ENCODE data around the gene LSM4. TPM values are rescaled to one million over a fixed set of nuclear protein-coding genes. Genes with fewer than 3 reads are reported as not detected.
A peak's percentile ranks its signal among the peaks of the same experiment; 100 is the strongest.

The LSM4 gene
- total RNA-seq, 1 experiment from 2014 or later, result 115 TPM

DNA sequence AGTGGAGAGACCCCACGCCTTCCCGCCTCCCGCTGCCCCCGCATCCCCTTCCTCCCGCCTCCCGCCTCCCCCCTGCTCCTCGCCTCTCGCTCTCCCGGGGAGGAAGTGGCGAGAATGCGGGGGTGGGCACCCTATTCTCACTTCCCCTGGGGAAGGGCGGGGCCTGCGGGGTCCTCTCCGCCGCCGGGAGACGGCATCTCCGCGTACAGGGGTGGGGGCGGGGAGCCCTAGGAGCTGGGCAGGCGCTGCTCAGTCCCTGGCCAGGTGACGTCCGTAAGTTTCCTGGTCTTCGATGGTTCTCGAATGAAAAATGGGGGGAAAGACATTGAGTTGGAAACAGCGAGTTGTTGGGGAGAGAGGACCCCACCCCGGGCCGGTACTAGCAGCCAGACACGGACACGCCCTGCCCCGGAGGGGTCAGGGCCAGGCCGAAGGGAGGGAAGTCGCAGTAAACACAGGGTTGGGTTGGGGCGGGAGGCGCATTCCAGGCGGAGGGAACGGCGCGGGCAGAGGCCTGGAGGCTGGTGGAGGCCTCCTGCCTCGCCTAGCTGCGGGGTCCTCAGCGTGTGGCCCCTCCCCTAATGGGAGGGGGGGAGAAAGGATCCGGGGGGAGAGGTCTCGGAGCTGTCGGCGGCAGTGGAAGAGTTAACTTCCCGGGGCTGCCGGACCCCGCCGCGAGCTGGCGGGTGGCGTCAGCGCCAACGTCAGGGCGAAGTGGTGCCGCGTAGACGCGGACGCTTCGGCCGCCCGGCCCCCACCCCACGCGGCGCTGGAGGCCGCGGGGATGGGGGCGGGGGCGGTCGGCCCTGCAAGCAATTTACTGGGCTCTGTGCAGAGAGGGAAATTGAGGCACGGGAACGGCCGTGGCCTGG, 31.1 kb downstream of the LSM4 start:
- Mint-ChIP-seq H3K4me3 (ENCODE audit: low read depth, unreplicated experiment) (peak overlapping the region; percentile 72), H3K9me3 (ENCODE audit: low read depth, unreplicated experiment) (no peaks in the 10 kb centered on the region), H3K27me3 (ENCODE audit: unreplicated experiment) (no peaks in the 10 kb centered on the region), H3K27ac (ENCODE audit: unreplicated experiment) (peak overlapping the region; percentile 56), H3K36me3 (ENCODE audit: insufficient read depth, unreplicated experiment) (peaks cover 13% of the 10 kb centered on the region), H3K4me1 (ENCODE audit: low read depth, unreplicated experiment) (peaks cover 18% of the 10 kb centered on the region)
- TF ChIP-seq, protein P1, sequence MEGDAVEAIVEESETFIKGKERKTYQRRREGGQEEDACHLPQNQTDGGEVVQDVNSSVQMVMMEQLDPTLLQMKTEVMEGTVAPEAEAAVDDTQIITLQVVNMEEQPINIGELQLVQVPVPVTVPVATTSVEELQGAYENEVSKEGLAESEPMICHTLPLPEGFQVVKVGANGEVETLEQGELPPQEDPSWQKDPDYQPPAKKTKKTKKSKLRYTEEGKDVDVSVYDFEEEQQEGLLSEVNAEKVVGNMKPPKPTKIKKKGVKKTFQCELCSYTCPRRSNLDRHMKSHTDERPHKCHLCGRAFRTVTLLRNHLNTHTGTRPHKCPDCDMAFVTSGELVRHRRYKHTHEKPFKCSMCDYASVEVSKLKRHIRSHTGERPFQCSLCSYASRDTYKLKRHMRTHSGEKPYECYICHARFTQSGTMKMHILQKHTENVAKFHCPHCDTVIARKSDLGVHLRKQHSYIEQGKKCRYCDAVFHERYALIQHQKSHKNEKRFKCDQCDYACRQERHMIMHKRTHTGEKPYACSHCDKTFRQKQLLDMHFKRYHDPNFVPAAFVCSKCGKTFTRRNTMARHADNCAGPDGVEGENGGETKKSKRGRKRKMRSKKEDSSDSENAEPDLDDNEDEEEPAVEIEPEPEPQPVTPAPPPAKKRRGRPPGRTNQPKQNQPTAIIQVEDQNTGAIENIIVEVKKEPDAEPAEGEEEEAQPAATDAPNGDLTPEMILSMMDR (IDR thresholded peaks at IDR 0.05; ENCODE audit: unreplicated experiment), result no peak
- TSS peak; percentile 61 for BruUV-seq (replicated peaks)
- DNase-seq, result peak; percentile 47
- intact Hi-C loops (cut with micrococcal nuclease; ENCODE audit: unreplicated experiment), result no loop called here
- CTCF ChIA-PET, result interaction anchor here (0.5 to 1.8 kb wide), 4 partner anchors 12 to 96 kb away, joined by 3 to 6 read pairs (median 4); no protein-coding TSS in a partner anchor

DNA sequence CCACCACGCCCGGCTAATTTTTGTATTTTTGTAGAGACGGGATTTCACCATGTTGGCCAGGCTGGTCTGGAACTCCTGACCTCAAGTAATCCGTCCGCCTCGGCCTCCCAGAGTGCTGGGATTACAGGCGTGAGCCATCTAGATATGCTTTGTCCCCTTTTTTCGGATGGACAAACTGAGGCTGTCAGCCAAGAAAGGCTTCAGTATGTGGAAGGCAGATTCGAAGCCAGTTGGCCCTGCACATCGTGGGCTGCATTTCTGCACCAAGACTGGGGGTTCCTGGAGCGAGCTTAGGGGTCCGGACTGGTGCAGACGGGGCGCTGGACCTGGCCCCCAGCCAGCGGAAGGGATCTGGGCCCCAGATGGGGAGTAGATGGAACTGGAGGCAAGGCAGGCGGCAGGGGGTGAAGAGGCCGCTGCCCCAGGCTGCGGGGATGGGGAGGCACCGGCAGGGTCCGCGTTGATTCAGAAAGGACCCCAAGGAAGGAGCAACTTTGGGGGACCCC, 31.8 kb downstream of the LSM4 start:
- intact Hi-C loops (cut with micrococcal nuclease; ENCODE audit: unreplicated experiment), result no loop called here
- TF ChIP-seq, protein P1 (IDR thresholded peaks at IDR 0.05; ENCODE audit: unreplicated experiment), result no peak
- no peak for DNase-seq
- Mint-ChIP-seq H3K9me3 (ENCODE audit: low read depth, unreplicated experiment) (no peaks in the 10 kb centered on the region), H3K27ac (ENCODE audit: unreplicated experiment) (no peak overlapping the region), H3K4me3 (ENCODE audit: low read depth, unreplicated experiment) (peak overlapping the region; percentile 72), H3K4me1 (ENCODE audit: low read depth, unreplicated experiment) (peaks cover 18% of the 10 kb centered on the region), H3K27me3 (ENCODE audit: unreplicated experiment) (no peaks in the 10 kb centered on the region), H3K36me3 (ENCODE audit: insufficient read depth, unreplicated experiment) (peaks cover 13% of the 10 kb centered on the region)
- BruUV-seq (replicated peaks), result no TSS peak
- CTCF ChIA-PET, result no interaction called here

DNA sequence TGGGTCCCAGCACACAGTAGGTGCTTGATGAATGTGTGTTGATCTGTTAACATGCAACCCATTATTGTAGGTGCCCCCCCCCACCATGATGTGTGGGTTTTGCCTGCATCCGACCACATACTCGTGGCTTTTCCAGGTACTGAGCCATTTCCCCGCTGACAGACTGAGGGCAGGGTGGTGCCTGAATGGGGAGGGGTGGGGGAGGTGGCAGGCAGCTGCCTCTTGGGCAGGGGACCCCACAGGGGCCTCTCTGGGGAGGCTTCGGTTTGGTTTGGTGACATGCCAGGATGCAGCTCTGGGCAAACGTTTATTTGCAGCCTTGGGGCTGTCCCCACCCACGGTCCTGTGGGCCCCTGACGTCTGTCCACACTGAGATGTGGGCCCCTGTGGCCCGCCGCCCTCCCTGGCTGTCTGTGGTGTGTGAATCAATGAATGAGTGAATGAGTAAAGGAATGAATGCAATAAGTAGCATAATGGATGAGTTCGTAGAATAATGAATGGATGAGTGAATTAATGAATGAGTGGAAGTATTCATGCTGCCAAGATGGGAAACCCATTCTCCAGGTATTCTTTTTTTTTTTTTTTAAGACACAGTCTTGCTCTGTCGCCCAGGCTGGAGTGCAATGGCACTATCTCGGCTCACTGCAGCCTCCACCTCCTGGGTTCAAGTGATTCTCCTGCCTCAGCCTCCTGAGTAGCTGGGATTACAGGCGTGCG, 32.4 kb downstream of the LSM4 start:
- intact Hi-C loops (cut with micrococcal nuclease; ENCODE audit: unreplicated experiment), result no loop called here
- Mint-ChIP-seq H3K36me3 (ENCODE audit: insufficient read depth, unreplicated experiment) (peaks cover 13% of the 10 kb centered on the region), H3K9me3 (ENCODE audit: low read depth, unreplicated experiment) (no peaks in the 10 kb centered on the region), H3K27me3 (ENCODE audit: unreplicated experiment) (no peaks in the 10 kb centered on the region), H3K4me3 (ENCODE audit: low read depth, unreplicated experiment) (no peak overlapping the region), H3K27ac (ENCODE audit: unreplicated experiment) (peak overlapping the region; percentile 51), H3K4me1 (ENCODE audit: low read depth, unreplicated experiment) (peaks cover 18% of the 10 kb centered on the region)
- DNase-seq, result no peak
- CTCF ChIA-PET, result no interaction called here
- no TSS peak for BruUV-seq (replicated peaks)
- TF ChIP-seq, protein P1 (IDR thresholded peaks at IDR 0.05; ENCODE audit: unreplicated experiment), result no peak

DNA sequence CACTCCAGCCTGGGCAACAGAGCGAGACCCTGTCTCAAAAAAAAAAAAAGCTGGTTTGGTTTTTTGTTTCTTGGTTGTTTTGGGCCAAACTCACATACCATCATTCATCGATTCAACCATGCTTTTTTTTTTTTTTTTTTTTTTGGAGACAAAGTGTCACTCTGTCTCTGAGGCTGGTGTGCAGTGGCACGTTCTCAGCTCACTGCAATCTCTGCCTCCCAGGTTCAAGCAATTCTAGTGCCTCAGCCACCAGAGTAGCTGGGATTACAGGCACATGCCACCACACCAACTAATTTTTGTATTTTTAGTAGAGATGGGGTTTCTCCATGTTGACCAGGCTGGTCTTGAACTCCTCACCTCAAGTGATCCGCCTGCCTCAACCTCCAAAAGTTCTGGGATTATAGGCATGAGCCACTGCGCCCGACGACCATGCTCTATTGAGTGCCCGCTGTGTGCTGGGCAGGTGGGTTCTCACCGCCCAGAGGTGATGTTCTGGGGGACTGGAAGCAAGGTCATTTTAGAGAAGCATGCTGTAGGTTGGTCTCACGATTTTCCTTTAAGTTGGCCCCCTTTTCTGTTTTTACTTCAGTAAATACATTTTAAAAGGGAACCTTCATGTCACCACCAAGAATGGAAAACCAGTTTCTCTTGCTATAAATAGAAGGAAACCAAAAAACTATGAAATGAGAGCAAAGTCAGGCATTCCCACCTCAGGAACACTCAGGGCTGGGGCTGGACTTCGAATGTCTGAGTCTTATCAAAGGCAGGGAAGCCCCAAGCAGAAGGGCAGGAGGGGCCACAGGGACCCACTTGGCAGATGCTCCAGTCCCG, 33.2 kb downstream of the LSM4 start:
- no TSS peak for BruUV-seq (replicated peaks)
- no peaks in the 10 kb centered on the region for H3K9me3 Mint-ChIP-seq (ENCODE audit: low read depth, unreplicated experiment)
- no peak for DNase-seq
- intact Hi-C loops (cut with micrococcal nuclease; ENCODE audit: unreplicated experiment), result no loop called here
- peaks cover 18% of the 10 kb centered on the region for H3K4me1 Mint-ChIP-seq (ENCODE audit: low read depth, unreplicated experiment)
- H3K36me3 Mint-ChIP-seq (ENCODE audit: insufficient read depth, unreplicated experiment), result peaks cover 13% of the 10 kb centered on the region
- TF ChIP-seq, protein P1 (IDR thresholded peaks at IDR 0.05; ENCODE audit: unreplicated experiment), result no peak
- no peak overlapping the region for H3K4me3 Mint-ChIP-seq (ENCODE audit: low read depth, unreplicated experiment)
- H3K27me3 Mint-ChIP-seq (ENCODE audit: unreplicated experiment), result no peaks in the 10 kb centered on the region
- CTCF ChIA-PET, result interaction anchor here (0.9 kb wide), 1 partner anchor 10 kb away, joined by 3 read pairs; no protein-coding TSS in a partner anchor
- no peak overlapping the region for H3K27ac Mint-ChIP-seq (ENCODE audit: unreplicated experiment)
